CD4-positive, alpha-beta T cell treated with Interleukin-17A for 1 hour (primary cell): ENCODE measurements around the gene IMP3.

Source experiments
- DNase-seq: peaks from one replicate; pipeline ENCODE4 v3.0.0-alpha.2; 2020

Gene IMP3

DNA sequence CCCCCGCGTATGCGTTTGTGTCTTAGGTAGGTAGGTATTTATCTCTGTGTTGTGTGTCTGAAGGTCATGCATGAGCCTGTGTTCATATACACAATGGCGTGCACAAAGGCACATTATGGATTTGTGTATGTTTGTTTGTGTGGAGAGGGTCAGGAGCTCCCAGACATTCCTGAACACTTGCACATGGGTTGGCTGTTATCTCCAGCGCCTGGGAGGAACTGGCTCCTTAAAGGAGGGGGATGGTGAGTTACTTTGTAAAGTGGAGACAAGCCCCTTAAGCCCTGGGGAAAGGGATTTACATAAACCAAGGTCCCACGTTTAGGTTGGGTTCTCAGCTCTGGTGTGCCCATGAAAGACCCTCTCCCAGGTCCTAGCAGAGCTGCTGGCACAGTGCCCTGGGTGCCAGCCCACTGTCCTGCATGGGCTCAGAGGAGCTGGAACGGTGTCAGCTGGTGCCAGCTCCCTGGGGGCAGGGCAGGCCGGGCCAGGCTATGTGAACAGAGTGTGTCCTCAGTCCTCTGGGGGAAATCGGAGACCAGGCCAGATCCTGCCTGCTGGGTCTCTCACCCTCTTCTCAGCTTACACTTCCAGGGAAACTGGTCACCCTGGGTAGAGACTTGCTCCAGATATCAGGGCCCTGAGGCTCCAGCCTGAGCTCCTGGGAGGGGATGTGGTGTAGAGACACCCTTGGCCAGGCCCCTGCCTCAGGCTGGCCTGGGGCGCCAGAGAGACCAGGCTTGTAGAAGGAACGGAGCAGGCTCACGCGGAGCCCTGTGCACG lies 32.8 kb upstream of the IMP3 start:
- no peak for DNase-seq

DNA sequence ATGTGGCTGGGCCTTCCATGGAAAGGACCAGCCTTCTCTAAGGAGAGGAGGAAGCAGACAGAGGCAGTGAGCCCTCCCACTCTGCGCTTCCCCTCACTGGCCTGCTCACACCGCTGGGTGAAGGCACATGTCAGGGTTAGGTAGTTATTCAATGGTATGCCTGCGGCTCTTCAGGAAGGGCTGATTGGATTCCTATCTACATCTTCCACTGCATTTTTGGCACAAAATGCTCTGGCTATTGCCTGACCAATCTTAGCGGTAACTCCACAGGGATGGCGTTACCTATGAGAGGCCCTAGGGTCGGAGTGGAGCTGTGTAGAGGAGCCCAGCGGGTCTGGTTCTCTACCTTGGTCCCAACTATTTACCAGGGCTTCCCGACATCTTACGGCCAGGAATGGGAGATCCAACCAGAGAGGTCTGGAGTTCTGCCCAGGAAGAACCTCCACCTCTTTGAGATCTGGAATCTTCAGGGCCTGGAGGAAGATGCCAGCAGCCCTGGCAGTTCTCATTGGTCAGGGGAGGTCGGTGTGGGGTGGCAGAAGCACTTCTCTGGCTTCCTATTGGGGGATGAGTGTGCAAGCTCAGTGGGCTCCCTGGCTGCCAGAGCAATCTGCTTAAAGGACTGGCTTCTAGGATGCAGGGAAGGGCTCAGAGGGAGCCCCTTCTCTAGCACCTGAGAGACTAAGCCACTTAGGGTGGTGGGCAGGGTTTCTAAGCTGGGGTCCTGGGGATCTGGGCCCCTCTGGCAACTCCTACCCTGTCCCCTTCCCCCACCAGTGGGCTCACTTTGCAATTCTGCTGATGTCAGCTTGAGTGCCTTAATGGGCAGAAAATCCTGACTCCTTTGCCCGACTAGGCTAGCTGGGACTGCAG lies 31.9 kb upstream of the IMP3 start:
- DNase-seq: no peak

DNA sequence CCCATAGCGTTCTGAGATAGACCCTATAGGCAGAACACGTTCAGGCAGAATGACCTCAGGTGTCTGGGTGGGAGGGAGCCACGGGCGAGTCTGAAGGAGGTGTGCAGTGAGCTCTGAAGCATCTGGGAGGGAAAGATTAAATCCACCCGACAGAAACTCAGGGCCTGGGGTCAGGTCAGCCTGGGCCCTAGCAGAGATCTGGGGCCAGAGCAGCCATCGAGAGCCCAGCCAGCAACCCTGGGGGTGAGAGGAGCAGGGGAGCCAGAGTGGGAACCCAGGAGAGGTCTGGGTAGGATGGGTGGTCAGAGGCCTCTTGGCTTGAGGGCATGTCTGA lies 29.8 kb upstream of the IMP3 start:
- no peak for DNase-seq

DNA sequence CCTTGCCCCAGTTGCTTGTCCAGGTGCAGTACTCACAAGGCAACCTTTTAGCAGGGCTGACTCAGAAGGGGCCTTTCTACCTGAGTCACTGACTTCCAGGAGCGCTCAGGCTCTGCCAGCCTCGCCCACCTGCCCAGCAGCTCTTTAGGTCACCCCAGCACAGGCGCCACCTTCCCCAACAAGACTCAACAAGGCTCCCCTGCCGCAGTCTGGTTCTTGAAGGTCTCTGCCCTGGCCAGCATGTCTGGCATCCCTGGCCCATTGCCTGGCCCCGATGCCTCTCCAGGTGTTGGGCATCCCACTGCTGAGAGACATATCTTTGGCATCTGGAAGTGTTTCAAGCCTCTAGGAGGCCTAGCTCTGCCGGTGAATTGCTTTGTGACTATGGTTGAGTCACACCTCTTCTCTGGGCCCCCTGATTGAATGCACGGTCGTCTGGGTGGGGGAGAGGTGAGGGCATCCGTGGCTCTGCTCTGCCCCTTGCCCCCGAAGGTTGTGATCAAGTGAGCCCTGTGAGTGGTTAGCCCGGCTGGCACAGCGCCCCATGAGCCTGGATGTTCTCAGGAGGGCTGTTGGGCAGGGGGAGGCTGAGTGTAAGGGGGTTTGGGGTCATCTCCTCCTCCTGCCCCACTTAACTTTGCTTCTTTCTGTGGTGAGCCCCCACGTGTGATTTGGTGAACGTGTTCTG lies 29.3 kb upstream of the IMP3 start:
- DNase-seq: no peak

DNA sequence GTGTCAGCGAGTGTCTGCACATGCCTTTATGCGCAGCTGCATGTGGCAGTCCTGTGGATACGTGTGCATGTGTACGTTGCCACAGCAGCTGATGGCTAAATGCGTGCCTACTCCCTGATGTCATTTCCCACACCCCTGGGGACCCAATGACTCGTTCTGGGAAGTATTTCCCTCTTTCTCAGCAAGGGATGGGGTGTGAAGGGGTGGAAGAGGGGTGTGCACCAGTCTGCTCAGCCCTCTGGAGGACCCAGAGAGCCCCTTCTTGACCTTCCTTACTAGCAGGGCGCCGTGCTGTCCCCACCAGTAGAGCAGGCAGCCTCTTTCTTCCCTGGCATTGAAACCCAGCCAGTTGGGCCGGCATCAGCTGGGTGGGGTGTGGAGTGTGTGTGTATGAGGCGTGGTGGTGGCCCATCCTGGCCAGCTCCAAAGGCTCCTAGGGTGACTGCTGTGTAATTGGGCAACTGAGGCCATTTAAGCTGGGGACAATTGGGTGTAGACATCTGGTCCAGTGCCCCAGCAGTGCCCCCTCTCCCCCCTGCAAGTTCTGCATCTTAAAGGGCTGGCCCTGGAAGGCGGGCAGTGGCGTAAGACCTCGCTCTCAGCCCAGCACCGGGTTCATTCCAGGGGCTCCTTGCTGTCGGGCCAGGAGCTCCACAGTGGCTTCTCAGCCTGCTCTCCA lies 26.9 kb upstream of the IMP3 start:
- no peak for DNase-seq

DNA sequence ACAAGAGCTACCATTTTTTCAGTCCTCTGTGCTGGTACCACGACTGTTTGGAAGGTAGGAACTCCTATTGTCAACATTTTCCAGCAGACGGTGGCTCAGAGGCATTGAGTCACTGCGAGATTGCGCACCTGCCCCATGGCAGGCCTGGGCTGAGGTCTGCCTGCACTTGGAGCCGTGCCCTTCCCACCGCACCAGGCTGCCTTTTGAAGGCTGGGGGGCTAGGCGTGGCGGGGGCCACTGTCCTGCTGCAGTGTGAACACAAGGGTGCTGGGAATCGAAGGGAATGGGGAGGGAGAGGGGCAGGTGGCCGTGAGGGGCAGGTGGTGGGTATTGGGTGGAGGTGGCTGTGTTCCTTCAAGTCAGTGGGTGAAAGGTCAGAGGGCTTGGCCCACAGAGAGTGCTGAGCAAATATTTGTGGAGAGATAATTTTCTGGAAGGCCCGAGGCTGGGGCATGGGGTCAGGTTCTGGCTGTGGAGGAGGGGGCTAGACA lies 24.0 kb upstream of the IMP3 start:
- no peak for DNase-seq

DNA sequence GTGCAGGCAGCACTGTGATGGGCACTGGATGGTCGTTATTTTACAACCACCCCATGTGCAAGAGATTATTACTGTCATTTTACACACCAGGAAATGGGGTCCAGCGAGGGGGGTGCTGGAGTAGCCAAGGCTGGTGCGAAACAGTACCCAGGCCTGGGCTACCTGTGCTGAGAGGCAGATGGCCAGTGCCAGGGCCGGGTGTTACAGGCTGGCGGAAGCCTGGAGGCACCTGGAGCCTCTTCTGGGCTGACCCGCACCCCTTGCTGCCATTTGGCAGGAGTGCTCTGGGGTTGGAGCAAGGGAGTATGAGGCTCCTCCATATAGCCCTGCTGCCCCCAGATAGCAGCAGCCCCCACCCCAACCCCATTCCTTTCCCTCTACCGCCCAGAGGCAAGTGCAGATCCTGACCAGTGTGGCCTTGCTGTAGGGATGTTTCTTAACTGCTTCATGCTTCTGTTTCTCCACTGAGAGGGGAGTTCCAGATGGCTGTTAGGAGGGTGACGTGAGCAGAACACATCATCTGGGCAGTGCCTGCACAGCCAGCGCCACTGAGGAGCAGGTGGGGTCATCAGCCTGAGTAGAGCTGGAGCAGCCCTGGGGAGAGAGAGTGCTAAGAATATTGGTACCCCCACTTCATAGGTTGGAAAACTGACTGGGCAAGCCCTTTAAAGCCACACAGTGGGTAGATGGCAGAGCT lies 22.9 kb upstream of the IMP3 start:
- DNase-seq: no peak

DNA sequence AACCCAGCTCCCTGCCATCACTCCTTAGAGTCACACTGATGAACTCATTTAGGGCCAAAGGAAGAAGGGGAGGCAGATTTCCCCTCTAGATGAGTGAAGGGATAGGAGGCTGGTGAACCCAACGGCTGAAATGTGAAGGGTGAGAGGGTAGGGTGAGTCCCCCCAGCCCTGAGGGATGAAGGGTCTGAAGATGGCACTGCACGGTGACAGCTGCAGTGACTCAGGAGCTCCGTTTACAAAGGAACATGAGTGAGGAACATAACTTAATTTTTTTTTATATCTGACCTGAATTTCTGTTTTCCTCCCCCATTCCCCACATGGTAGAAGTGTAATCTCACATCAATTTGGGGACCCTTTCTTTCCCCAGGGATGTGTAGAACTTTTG lies 21.7 kb upstream of the IMP3 start:
- no peak for DNase-seq

DNA sequence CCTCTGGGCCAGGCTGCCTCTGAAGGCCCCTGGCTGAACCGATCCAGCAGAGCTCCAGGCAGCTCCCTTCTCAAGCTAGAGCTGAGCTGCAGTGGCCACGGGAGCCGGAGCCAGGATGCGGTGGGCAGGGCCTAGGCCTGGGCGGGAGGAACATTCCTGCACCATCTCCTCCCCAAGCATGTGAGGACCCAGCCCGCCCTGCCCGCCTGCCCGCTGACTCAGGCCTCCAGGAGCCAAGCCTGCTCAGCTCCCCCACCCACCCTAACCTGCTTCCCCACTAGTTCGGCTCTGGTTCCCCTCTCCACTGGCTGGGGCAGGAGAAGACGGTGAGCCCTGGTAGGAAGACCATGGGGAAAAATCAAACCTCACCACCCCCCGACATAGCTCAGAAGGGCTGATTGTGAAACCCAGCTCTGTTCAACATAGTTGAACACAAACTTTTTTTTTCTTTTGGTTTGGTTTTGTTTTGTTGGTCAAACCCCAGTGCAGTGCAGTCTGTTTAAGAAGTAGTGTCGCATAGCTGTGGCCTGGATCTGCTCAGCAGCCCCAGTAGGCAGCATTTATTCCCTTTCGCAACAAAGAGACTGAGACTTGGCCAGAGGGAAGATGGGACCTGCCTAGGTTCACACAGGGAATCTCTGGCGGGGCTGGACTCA lies 21.2 kb upstream of the IMP3 start:
- DNase-seq: no peak

DNA sequence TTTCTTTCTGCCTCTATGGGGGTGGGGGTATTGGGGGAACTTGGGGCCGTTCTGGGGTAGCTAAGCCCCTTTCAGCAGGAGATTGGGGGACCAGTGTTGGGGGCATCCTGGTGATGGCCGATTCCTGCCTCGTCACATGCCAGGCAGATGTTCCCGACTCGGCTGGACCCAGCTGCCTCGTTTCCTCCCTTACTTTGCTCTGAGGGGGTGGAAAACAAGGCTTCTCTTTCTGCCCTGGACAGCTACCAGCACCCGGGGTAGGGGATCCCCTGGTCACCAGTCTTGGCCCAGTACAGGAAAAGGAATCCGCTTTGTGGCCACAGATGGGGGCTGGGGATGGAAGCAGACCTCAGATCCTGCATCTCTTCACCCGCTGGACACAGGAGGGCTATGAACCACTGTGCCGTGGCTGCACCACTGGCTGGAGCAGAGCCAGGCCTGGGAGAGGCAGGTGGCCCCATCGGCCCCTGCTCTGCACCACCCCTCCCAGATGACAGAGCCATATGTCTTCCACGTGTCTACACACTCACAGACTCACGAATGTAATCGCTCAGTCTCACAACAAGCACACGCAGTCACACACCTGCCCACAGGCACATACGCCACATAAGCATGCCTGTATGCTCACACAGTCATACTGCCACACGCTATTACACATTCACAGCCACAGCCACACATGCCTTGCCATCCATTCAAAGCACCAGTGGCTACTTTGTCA lies 20.1 kb upstream of the IMP3 start:
- no peak for DNase-seq

DNA sequence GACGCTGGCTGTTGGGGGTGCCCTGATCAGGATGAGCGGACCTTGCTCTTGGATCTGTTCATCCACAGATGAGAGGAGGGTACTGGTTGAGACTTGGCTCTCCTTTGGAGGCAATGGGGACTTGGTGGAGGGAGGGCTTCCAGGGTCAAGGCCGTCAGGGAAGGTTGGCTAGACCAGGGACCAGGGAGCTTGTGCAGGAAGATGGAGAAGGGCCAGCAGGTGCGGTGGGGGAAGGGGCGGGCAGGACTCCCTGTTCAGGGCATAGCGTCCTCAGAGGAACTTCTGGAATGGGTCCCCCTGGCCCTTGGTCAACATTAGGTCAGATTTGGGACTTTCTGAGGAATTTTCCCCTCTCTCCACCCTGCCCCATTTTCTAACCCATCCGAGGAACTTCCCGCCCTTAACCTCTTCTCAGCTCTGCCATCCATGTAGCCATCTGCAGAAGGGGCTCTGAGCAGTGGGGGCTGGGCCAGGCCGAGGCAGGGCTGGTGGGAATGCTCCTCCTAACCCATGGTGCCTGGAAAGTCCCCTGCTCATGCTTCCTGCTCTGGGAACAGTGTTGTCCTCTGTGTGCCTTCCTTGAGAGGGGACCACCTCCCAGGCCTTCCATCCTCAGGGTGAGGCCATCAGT lies 19.2 kb upstream of the IMP3 start:
- DNase-seq: no peak

DNA sequence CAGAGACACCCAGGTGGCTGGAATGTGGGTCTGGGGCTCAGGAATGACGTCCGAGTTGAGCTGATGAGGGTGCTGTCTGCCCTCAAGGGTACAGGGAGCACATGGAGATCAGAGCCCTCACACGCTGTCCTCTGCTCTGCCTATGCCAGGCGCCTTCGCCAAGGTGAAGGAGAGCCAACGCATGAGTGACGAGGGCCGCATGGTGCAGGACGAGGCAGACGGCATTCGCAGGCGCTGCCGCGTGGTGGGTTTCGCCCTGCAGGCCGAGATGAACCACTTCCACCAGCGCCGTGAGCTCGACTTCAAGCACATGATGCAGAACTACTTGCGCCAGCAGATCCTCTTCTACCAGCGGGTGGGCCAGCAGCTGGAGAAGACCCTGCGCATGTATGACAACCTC lies 16.8 kb upstream of the IMP3 start:
- no peak for DNase-seq

DNA sequence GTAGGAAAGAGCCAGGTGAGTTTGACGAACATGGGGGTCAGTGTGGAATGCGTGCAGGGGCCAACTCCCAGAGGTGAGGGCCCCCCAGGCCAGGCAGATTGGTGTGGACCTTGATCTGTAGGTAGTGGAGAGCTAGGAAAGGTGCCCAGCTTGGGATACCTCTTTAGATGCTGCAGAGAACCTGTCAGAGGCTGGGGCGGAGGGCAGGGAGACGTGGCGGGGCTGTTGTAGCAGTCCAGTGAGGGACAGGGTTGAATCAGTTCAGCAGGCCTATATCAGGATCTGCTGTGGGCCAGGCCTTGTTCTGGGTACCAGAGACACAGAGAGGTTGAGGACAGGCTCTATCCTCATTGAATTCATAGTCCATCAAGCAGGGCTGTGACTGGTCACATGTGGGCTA lies 16.3 kb upstream of the IMP3 start:
- no peak for DNase-seq

DNA sequence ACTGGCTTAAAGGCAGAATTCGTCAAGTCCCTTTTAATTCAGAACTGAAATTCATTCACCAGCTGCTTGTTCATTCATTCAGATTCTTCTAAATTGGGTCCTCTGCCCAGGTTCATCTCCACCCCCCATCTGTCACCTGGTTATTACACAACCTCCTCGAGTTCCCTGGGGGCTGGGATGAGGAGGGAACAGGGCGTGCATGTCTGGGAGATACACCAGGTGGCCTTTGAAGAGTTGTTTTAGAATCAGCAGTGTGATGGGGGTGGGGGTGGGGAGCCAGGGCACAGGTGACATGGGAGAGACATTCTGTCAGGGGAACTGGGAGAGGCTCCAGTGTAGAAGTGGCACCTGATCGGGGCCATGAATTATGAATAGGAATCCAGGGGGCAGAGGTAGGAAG lies 15.9 kb upstream of the IMP3 start:
- DNase-seq: no peak

DNA sequence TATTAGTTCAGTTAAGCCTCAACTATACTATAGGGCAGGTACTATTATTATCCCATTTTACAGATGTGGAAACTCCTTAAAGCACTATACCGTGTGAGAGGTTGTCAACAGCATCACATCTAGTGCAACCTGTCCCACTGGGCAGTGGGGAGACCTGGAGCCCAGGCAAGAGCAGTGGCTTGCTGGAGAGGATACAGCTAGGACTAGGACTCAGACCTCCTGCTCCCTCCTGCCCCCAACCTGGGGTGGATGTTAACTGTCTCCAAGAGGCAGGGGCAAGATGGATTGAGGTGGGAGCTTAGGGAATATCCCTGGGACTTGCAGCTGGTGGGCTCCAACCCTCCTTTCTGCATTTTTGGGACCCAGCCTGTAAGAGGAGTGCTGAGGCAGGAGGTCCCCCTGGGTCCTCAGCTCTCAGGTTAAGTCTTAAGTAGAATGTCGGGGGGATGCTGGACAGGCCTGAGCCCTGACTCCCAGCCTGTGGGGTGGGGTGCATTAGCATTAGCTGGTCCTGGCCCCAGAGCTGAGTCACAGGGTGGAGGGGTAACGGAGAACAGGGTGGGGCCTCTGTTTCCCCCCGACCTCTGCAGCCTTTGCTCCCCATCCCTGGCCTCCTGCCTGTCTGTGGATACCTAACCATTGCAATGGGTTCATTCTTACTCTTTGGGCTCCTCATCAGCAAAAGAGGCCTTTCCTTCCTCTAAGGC lies 14.3 kb upstream of the IMP3 start:
- DNase-seq: no peak

DNA sequence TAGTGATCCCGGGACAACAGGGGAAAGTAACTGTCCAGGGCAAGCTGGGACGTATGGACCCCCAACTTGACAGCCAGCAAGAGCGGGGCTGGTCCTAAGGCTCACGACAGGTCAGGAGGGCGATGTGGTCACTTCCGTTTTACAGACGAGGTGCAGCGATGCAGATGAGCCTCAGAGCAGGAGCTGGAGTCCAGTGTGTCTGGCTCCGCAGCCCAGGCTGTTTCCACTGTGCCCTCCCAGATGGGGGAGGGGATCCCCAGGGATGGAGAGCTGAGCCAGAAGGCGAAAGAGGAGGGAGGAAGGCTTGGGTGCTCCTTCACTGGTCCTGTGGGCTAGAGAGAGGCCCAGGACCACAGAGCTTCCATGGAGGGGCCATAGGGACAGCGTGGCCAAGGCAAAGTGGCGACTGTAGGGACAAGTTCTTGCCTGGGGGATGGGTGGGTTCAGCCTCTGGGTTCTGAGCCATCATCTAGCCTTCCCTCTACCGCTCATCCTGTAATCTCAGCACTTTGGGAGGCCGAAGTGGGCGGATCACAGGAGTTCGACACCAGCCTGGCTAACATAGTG lies 13.4 kb upstream of the IMP3 start:
- DNase-seq: no peak

DNA sequence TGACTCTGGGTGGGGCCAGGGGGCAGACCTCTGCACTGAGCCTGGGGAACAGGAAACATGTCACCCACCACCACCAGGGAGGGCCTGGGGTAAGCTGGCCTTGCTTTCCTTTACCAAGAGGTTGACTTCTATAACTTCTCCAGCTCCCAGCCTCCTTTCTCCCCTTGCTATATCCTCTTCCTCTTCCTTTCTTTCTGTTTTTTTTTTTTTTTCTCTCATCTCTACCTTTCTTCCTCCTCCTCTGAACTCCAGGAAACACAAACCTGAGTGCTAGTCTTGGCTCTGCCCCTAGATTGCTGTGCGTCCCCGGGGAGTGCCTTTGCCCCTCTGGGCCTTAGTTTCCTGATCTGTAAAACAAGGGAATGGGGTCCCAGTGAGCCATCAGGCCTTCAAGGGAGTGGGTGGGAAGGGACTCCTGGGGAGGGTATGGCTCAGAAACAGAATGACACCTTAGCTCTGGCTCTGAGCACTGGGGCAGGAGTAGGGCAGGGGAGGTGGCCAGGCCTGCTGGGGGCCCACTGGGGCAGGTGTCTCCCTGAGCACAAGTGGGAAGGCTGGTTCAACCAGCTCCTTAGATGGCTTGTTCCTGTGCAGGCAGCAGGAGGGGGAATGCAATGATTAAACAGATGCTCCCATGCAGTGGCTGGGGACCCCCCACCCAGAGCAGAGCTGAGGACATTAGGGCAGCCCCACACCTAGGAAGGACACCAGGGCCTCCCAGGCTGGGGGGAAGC lies 12.0 kb upstream of the IMP3 start:
- no peak for DNase-seq

DNA sequence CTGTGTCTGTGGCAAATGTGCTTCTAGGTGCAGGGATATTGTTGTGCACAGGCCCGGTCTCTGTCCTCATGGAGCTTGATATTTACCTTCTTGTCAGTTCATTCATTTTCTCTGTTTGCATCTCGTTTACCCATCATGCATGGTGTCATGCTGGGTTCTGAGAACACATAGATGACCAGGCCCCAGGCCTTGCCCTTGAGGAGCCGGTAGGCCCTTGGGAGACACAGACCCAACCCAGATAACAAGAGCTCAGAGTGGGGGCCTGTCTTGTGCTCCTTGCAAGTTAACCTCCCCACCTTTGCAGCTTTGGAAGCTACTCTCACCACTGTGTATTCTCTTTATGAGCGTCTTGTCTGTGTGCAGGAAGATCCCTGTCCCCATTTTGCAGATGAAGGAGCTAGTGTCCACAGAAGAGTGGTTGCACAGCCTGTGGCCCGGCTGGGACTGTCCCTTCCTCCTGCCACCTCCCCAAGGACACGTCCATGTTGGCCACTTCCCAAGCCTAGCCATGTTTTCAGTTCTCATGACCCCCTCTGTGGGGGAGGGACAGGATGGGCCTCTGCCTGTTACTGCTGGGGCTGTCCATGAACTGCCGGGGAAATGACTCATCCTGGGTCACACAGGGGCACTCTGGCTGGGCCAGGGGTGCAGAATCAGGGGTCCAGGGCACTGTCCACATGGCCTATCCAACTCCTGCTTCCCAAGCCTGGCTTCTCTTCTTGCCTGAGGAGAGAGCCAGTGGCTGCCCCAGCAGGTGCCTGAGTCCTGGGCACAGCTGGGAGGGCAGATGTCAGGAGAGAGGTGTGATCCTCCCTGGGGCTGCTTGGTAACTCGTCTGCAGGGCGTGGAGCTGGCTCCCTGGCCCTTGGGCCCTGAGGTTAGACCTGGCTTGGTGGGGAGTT lies 11.1 kb upstream of the IMP3 start:
- DNase-seq: no peak
